EH (cell line): ENCODE data around the gene AP3S2.
A peak's percentile ranks its signal among the peaks of the same experiment; 100 is the strongest.
"Not testable (repeated sequence)": the region's sequence is repeated elsewhere in the genome, so short reads cannot be mapped to it uniquely, and the experiment has no call there.

ENCODE experiments used
- DNase-seq: peaks from one replicate; pipeline ENCODE4 v3.0.0-alpha.2; 2015; ENCODE audit warnings: low read depth

The AP3S2 gene

DNA sequence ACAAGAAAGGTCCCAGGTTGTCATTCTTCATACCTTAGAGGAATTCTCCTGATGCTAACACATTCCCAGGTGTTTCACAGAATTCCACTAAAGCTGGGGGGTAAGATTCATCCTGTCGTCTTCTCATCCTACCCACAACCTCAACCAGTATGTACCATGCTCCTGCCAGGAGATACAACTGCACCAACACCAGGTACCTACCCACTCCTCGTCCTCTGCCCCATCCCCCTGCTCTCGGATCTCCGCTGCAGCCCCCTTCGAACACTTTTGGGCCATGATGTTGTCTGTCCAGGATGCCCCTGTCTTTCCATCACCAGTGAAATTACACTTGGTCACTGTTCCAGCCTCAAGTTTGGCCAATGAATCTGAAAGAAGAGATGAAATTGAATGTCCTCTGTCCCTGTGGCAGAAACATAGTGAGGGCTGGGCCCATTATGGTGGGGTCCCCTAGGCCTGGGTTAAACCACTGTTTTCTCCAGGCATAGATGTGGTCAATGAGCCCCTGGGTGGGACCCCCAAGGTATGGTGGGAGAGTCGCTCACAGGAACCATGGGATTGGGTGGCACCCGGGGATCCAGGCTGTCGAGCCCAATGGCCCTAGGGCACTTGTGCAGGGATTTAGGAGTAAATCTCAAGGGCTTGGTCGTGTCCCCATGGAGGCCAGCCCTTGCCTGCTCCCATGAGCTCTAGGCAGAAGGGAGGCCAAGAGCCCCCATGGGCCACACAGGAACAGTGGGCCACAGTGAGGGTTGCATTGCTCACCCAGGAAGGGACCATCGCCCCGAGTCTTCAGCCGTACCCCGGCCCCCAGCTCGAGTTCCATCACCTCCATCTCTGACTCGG lies 9.4 kb upstream of the AP3S2 start:
- DNase-seq = no peak

DNA sequence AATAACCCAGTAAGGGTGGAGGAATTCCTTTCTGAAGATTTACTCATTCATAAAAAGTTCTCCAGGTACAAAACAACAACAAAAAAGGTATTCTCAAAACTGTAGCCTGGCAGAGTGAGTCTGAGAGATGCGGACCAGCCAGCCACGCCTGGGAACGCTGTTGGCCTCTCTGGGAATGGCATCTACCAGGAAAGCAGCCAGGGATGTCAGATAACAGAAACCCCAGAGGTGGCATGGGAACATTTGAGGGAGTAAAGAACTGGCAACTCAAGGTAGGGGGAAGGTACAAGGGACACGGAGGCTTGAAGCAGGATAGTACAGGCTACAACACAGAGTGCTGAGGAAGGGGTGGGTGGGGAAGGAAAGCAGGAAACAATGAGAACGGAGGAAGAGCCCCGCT lies 7.1 kb upstream of the AP3S2 start:
- no peak for DNase-seq

DNA sequence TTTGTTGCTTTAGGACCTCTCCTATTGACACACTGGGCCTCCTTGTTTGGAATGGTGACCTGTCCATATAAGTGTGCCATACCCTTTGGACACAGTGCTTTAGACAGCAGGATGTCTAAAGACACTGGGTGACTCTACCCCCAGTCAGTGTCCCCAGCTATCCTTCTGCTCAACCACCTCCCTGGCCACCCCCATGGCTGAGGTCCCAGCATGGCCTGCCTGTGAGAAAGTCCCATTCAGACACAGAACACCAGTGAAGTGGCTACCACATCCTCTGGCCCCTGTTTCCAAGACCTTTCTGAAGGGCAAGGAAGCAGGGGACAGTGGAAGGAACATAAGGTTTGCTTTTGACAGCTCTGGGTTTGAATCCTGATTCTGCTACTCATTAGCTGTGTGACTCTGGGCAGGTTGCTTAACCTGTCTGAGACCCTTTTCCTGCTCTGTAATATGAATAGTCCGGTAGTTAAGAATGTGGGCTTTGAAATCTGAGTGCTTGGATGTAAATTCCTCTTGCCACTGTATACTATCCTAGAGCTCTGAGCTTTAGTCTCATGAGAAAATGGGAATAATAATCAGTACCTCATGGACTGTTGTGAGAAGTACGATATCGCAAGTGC lies 6.3 kb upstream of the AP3S2 start:
- no peak for DNase-seq

DNA sequence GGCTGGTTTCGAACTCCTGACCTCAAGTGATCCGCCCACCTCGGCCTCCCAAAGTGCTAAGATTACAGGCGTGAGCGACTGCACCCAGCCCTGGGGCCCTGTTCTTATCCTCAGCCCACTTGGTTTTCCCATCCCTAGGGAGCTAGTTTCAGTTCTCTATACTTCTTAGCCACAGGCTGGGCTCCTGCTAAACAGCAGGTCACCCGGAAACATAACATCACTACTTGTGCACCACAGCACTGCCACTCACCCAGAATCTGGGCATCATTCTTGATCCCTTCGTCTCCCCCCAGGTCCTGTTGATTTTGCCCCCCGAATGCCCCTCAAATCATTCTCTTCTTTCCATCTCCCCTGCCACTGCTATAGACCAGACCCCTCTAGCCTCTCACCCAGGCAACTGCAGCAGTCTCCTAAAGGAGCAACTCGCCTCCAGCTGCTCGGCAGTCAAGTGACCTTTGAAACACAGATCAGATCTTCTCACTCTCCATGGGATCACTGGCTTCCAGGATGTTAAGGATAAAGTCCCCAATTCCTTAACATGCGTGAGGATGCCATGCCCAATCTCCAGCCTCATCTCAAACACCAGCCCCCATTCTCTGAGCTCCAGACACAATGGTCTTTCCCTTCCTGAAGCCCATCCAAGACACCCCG lies 5.6 kb upstream of the AP3S2 start:
- no peak for DNase-seq

DNA sequence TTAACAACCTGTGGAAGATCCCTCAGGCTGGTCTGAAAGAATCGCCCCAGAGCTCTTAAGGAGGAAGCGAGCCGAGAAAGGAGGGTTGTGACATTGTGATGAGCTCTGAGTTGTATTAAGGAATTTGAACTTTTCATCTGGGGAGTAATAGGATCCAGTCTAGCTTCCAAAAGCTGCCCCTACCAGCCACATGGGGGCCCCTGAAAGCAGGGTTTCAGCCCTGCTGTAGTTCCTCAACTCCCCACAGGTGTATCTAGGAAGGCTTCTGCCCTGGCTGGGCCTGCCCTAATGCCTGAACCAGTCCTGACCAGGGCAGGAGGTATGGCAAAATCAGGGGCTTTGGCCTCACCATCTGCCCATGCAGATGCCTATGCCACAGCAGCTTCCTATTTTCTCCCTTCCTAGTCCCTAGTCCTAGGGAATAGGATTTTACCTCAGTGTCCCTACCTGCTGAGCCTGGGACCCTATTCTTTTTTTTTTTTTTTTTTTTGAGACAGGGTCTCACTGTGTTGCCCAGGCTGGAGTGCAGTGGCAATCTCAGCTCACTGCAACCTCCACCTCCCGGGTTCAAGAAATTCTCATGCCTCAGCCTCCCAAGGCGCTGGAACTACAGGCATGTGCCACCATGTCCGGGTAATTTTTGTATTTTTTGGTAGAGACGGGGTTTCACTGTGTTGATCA lies 5.0 kb upstream of the AP3S2 start:
- peak; percentile 64 for DNase-seq

DNA sequence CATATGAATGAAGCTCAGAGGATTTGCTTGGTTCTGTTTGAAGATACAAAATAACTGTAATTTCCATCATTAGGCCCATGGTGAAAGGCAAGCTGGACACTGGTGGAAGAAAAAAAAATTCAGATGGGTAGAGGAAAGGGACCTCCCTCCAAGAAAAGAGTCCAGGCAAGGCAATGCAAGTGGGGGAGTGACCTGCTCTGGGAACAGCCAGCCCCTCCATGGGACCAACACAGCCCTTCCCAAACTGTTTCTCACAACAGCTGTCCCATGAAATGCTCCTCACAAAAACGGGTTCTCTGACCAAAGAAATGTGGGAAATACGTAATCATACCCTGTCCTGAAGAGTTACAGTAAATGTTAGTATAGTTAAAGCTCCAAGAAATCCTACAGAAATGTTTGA lies 4.4 kb upstream of the AP3S2 start:
- DNase-seq = no peak

DNA sequence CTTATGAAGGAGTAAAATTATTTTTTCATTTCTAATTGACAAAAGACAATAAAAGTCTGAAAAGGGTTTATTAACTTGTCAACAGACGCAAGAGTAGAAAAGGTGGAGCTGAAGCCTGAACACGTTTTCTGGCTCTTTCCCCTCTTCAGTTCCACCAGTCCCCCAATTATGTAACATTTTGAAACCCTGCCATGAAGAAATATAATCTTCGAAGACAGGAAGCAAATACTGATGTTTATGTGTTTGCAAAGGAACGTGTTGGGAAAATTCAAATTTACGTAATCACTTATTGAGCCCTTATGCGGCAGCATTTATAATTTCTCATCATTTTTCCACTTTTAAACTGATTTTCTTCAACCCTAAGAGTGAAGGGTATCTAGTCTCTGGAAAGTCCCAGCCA lies 767 bp downstream of the AP3S2 start:
- DNase-seq = peak; percentile 15

DNA sequence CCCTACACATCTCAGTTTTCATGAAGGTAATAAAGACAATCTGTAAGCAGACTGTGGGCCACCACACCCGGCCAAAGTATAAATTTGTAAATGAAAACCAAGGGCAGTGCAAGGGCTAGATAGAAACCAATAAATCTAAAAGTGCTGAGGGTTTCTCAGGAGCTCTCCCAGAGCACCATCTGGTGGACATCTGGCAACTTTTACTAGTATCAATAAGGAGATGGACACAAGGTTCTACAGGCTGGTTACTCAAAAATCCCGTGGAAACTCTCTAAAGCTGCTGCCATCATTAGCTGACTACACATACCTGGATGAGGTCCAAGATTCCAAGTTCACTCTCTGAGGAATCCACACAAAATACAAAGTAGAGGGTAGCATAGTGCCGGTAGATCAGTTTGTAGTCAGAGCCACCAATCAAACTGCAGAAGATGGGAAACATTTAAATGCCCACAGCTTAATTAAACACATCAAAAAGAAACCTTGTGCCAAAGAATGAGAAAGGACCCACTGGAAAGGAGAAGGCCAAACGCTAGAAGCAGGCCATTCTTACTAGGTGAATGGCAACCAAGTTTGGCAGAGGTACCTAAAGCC lies 5.5 kb downstream of the AP3S2 start:
- peak; percentile 86 for DNase-seq

DNA sequence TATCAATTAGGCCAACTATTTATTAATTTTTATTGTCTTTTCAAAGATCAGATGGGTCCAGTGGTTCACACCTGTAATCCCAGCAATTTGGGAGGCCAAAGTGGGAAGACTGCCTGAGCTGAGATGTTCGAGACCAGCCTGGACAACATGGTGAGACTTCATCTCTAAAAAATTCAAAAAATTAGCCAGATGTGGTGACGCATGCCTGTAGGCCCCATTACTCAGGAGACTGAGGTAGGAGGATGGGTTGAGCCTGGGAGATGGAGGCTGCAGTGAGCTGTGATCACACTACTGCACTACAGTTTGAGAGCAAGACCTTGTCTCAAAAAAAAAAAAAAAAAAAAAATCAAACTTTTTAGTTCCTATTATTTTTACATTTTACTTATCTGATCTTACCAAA lies 8.2 kb downstream of the AP3S2 start:
- peak; percentile 20 for DNase-seq

DNA sequence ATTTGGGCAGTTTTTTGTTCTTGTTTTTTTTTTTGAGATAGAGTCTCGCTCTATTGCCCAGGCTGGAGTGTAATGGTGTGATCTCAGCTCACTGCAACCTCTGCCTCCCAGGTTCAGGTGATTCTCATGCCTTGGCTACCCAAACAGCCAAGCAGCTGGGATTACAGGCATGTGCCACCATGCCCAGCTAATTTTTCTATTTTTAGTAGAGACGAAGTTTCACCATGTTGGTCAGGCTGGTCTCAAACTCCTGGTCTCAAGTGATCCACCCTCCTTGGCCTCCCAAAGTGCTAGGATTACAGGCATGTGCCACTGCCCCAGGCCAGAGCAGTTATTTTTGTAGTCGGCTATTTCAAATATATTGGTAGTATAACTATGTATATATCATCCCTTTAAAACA lies 8.6 kb downstream of the AP3S2 start:
- DNase-seq = not testable (repeated sequence)

DNA sequence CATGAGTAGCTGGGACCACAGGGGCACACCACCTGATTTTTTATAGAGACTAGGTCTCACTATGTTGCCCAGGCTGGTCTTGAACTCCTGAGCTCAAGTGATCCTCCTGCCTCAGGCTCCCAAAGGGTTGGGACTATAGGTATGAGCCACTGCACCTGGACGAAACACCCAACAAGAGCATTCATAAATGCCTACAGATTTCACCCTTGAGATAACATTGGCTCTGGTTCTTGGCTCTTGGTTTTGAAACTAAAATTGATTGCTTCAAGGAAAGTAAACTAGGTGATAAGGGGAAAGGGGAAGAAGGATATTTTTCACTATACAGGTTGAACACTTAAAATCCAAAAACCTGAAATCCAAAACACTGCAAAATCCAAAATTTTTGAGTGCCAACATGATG lies 10.3 kb downstream of the AP3S2 start:
- no peak for DNase-seq

DNA sequence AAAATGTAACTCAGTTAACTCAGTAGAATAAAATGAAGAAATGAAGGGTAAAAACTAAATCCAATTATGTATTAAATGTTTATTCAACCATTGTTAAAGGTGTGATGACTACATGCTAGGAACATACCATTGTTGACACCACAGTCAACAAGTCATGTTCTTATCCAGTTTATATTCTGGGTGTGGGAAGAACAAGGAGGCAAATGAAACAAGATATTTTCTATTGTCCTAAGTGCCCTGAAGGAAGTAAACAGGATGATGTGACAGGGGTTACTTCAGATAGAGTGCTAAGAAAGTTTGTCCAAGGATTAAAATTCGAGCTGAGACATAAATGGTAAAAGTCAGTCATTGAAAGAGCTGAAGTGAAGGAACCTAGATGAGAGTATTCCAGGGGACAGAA lies 13.1 kb downstream of the AP3S2 start:
- DNase-seq = no peak

DNA sequence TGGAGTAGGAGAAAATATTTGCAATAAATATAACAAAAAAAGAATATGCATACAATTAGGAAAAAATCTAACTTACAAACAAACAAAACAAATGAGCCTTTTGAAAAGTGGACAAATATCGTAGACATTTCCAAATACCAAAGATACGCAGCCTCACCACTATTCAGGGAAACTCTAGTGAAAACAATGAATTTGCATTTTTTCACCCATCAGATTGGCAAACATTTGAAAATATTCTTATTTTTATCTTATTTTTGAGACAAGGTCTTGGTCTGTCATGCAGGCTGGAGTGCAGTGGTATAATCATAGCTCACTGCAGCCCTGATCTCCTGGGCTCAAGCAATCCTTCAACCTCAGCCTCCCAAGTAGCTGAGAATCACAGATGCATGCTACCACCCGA lies 15.5 kb downstream of the AP3S2 start:
- DNase-seq = no peak

DNA sequence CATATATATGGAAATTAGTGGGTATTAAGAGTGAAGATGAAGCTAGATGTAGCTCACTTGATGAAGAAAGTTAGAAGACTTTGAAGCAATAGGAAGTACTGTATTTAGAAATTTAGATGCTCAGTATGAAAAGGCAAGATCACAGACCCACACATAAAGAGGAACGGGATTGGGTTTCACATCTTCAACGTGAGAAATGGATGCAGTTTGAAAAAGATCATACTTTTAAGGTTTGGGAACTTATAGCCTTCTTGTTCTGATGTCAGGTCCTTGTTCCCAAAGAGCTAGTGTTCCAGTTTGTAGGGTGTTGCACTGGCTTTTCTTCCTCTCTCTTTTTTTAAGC lies 16.7 kb downstream of the AP3S2 start:
- DNase-seq = no peak

DNA sequence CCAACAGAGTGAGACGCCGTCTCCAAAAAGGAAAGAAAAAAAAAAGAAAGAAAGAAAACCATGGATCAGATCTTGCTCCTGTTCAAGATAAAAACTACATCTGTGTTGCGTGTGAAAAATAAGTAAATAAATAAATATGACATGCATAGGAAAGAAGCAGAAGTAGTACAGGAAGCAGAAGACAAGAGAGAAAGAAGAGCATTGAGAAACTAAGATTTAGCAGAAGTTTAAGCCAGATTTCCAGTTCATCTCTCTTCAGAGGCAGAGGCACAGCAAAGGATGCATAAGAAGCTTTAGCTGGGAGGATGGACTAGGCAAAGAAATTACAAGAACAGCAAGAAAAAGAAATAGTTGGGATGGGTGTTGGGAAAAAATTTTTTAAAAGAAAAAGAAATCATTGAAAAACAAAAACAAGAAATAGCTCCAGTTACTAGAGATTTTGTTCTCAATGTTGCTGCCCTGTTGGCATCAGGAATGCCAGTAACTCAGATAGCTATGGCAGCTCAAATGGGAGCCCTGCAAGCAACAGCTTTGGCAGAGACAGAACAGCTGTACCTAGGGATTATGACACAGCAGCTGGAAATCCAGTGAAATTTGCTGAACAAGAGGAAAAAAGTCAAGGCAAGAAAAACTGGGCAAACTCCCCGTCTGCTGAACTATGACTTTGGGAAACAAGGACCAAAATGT lies 17.3 kb downstream of the AP3S2 start:
- no peak for DNase-seq

DNA sequence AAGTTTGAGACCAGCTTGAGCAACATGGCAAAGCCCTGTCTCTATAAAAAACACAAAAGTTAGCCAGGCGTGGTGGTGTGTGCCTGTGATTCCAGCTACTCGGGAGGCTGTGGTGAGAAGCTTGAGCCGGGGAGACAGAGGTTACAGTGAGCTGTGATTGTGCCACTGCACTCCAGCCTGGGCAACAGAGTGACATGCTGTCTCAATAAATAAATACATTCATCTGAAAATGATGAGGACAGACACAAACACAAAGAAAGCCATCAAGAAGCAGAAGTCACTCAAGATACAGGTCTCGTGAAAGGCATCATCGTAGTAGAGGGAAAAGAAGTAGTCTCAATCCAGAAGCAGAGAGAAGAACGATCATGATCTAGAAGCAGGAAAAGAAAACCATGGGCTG lies 18.1 kb downstream of the AP3S2 start:
- no peak for DNase-seq

DNA sequence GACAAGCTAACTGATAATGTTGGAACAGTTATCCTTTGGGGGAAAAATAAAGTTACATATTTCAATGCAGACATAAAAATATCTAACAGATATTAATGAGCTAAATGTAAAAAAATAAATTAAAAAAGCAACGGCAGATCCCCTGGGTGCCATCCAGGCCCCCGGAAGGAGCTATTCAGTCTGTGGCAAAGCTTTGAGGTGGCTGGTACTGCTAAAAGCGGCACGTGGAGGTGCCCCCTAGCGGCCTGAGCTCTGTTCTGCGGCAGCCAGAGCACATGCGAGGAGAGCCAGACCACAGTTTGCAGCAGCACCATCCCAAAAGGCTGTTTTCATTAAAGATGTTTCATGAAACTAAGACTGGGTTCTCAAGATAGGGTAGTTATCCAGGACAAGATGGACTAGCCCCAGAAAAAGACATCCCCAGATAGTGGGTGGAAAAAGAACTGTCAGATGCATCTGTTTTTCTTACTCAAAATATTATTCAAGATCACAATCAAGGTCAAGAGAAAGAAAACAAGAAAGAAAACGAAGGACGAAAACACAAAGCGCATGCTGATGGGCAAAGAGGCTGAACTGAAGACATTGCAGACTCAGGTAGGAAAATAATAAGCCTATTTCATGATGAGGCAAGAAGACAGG lies 18.7 kb downstream of the AP3S2 start:
- DNase-seq = peak; percentile 77

DNA sequence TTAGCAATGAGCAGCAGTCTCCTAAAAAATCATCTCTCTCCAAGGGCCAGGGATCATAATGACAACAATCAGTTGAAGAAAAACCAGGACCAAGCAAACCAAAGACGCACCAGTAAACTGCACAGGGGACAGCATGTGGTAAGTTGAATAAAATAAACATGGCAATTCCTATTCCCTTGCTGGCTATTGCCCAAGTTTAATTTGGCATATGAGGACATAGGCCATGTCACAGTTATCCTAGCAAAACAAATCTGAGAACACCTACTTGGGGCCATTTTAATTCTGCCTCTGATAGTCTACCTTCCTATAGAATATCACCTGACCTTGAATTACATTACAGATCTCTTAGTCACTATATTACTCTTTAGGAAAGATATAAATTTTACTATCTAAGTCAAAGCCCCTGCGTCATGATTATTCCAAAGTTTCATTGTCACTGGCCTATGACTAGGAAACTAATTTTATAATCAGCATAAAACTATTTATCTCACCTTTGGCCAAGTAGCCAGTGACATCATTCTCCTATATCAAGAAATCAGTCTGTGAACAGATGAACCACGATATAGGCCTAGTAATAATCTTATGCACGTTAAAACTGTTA lies 23.0 kb downstream of the AP3S2 start:
- DNase-seq = no peak

DNA sequence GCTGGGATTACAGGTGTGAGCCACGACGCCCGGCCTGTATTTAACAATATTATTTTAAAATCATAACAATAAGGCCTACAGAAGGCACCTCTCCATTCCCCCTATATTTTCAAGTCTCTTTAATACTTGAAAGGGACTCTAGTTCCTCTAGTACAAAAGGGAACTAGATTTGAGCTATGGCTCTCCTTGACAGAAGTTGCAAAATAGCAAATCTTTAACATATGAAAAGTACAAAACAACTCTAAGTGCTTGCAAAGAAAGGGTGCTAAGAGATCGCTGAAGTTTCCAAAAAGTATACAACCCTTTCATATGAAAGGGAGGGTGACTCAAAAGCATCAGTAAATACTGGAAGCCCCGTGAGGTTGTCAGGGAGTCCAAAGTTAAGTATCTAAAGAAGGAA lies 23.8 kb downstream of the AP3S2 start:
- no peak for DNase-seq

DNA sequence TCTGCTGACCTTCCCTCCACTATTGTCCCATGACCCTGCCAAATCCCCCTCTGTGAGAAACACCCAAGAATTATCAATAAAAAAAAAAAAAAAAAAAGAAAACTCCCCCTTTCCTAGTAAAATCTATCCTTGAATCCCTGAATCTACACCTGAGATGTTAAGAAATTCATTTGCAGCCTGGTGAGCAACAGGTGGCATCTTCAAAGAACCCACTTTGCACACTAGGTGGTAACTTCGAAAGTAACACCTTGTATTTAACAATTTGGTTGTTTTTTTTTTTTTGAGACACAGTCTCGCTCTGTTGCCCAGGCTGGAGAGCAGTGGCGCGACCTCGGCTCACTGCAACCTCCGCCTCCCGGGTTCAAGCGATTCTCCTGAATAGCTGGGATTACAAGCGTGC lies 24.3 kb downstream of the AP3S2 start:
- not testable (repeated sequence) for DNase-seq
